ENCODE measurements around the gene LY6G6C. TPM values are rescaled to one million over a fixed set of nuclear protein-coding genes. Genes with fewer than 3 reads are reported as not detected.
A peak's percentile ranks its signal among the peaks of the same experiment; 100 is the strongest.

Gene LY6G6C
- total and polyA plus RNA-seq, 2 of the 13 experiments (the other 11 are each of a cell fraction or from before 2014, with no cell fraction given) = 0.15 TPM; not detected in 1

DNA sequence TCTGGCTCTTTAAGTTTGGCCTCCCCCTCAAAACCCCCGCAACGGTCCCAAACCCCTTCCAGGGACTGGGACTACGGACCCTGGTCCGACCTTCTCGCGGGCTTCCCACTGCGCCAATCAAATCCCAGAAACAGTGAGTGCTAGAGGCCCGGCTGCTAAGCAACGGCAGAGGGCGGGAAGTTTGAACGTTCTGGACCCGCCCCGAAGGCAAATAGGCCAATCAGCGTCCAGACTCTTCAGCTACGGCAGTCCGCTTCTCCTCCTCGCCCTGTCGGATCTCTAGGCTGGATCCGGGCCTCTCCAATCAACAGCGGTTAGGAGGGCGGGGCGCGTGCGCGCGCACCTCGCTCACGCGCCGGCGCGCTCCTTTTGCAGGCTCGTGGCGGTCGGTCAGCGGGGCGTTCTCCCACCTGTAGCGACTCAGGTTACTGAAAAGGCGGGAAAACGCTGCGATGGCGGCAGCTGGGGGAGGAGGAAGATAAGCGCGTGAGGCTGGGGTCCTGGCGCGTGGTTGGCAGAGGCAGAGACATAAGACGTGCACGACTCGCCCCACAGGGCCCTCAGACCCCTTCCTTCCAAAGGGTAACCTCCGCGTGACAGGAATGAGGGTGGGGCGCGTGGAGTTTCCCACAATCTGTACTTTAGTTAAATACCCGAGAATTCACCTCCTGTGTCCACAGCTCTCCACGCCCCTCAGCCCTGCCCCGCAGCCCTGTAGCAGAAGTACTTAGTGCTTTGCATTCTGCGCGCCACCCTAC, 18.3 kb upstream of the LY6G6C start, which contains the start of gene MSH5 (continued):
- TF ChIP-seq, protein P1, sequence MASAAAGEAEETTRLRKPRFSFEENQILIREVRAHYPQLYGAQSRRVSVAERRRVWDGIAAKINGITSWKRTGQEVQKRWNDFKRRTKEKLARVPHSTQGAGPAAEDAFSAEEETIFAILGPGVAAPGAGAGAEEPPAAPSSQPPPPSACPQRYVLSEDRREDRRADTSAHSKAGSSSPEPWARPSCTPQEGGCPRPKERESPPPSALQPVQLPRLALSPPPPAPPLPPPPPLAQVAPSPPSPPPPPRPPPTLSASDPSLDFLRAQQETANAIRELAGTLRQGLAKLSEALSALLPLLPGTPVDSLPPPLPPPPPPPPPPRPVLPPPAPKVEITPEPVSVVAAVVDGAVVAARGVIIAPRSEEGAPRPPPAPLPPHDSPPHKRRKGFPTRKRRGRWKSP (CRISPR knock-in tag; IDR thresholded peaks at IDR 0.05) = peak; percentile 95
- TF ChIP-seq, protein P2, sequence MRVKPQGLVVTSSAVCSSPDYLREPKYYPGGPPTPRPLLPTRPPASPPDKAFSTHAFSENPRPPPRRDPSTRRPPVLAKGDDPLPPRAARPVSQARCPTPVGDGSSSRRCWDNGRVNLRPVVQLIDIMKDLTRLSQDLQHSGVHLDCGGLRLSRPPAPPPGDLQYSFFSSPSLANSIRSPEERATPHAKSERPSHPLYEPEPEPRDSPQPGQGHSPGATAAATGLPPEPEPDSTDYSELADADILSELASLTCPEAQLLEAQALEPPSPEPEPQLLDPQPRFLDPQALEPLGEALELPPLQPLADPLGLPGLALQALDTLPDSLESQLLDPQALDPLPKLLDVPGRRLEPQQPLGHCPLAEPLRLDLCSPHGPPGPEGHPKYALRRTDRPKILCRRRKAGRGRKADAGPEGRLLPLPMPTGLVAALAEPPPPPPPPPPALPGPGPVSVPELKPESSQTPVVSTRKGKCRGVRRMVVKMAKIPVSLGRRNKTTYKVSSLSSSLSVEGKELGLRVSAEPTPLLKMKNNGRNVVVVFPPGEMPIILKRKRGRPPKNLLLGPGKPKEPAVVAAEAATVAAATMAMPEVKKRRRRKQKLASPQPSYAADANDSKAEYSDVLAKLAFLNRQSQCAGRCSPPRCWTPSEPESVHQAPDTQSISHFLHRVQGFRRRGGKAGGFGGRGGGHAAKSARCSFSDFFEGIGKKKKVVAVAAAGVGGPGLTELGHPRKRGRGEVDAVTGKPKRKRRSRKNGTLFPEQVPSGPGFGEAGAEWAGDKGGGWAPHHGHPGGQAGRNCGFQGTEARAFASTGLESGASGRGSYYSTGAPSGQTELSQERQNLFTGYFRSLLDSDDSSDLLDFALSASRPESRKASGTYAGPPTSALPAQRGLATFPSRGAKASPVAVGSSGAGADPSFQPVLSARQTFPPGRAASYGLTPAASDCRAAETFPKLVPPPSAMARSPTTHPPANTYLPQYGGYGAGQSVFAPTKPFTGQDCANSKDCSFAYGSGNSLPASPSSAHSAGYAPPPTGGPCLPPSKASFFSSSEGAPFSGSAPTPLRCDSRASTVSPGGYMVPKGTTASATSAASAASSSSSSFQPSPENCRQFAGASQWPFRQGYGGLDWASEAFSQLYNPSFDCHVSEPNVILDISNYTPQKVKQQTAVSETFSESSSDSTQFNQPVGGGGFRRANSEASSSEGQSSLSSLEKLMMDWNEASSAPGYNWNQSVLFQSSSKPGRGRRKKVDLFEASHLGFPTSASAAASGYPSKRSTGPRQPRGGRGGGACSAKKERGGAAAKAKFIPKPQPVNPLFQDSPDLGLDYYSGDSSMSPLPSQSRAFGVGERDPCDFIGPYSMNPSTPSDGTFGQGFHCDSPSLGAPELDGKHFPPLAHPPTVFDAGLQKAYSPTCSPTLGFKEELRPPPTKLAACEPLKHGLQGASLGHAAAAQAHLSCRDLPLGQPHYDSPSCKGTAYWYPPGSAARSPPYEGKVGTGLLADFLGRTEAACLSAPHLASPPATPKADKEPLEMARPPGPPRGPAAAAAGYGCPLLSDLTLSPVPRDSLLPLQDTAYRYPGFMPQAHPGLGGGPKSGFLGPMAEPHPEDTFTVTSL (CRISPR knock-in tag; IDR thresholded peaks at IDR 0.05; ENCODE audit: borderline replicate concordance) = peak; percentile 68; the same call in 1 of the 2 replicates
- TF ChIP-seq EED (CRISPR knock-in tag; IDR thresholded peaks at IDR 0.05) (no peak; the same call in 1 of the 2 replicates), RXRA (CRISPR knock-in tag; IDR thresholded peaks at IDR 0.05) (peak; percentile 80; the same call in 1 of the 2 replicates), NCOA5 (CRISPR knock-in tag; IDR thresholded peaks at IDR 0.05) (no peak), ASH2L (IDR thresholded peaks at IDR 0.05; ENCODE audit: insufficient read length, low read depth, low read length) (peak; percentile 35), DMAP1 (CRISPR knock-in tag; IDR thresholded peaks at IDR 0.05) (peak; percentile 97), CEBPG (CRISPR knock-in tag; IDR thresholded peaks at IDR 0.05) (peak; percentile 18; the same call in 1 of the 2 replicates), DNMT1 (CRISPR knock-in tag; IDR thresholded peaks at IDR 0.05) (no peak), HNRNPL (IDR thresholded peaks at IDR 0.05; ENCODE audit: low read depth, low read length) (no peak), RBM22 (optimal IDR thresholded peaks at IDR 0.05; ENCODE audit: low read length) (no peak), ZNF749 (CRISPR knock-in tag; IDR thresholded peaks at IDR 0.05; ENCODE audit: borderline replicate concordance) (peak; percentile 96; the same call in 1 of the 2 replicates), IRX3 (CRISPR knock-in tag; IDR thresholded peaks at IDR 0.05; ENCODE audit: borderline replicate concordance, low read depth) (peak; percentile 99), ZNF777 (CRISPR knock-in tag; IDR thresholded peaks at IDR 0.05) (no peak), ZNF329 (CRISPR knock-in tag; IDR thresholded peaks at IDR 0.05; ENCODE audit: low read depth) (no peak)
- TF ChIP-seq, protein P3, sequence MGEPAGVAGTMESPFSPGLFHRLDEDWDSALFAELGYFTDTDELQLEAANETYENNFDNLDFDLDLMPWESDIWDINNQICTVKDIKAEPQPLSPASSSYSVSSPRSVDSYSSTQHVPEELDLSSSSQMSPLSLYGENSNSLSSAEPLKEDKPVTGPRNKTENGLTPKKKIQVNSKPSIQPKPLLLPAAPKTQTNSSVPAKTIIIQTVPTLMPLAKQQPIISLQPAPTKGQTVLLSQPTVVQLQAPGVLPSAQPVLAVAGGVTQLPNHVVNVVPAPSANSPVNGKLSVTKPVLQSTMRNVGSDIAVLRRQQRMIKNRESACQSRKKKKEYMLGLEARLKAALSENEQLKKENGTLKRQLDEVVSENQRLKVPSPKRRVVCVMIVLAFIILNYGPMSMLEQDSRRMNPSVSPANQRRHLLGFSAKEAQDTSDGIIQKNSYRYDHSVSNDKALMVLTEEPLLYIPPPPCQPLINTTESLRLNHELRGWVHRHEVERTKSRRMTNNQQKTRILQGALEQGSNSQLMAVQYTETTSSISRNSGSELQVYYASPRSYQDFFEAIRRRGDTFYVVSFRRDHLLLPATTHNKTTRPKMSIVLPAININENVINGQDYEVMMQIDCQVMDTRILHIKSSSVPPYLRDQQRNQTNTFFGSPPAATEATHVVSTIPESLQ (CRISPR knock-in tag; conservative IDR thresholded peaks at IDR 0.05) = peak; percentile 87
- TF ChIP-seq, protein P4, sequence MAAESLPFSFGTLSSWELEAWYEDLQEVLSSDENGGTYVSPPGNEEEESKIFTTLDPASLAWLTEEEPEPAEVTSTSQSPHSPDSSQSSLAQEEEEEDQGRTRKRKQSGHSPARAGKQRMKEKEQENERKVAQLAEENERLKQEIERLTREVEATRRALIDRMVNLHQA (CRISPR knock-in tag; IDR thresholded peaks at IDR 0.05) = 0 out of 2 replicates have a peak, but pooled peaks have one; percentile 36

Measured in HepG2 (cell line).